CD4-positive, CD25-positive, alpha-beta regulatory T cell (primary cell): ENCODE results near the gene JAK1. TPM values are rescaled to one million over a fixed set of nuclear protein-coding genes. Genes with fewer than 3 reads are reported as not detected.

Experiments
- ATAC-seq, 2 donors: fragments of 150-1000 bp; cut with Tn5 transposase; one replicate each; pipeline ENCODE4 v1.10.0; 2021; ENCODE audit warnings: low read depth in 2 of 2, moderate number of reproducible peaks in 2 of 2, moderate library complexity in 1 of 2
- DNase-seq, 3 donors: peaks; one replicate each; pipeline versions ENCODE4 v3.0.0 to v3.0.0-alpha.2; 2012 to 2022; ENCODE audit warnings: mixed read lengths in 1 of 3
- H3K27ac ChIP-seq: one replicate; pipeline ENCODE4 v1.7.0; 2013; ENCODE audit warnings: mild to moderate bottlenecking, low read length; ENCODE audit not compliant: insufficient read depth, poor library complexity, severe bottlenecking
- H3K27me3 ChIP-seq: one replicate; pipeline ENCODE4 v1.7.0; 2013; ENCODE audit warnings: low read length; ENCODE audit not compliant: control insufficient read depth, insufficient read depth
- H3K36me3 ChIP-seq: one replicate; pipeline ENCODE4 v1.7.0; 2013; ENCODE audit warnings: mild to moderate bottlenecking, low read length, moderate library complexity; ENCODE audit not compliant: control insufficient read depth, insufficient read depth
- H3K4me1 ChIP-seq: 2 replicates; pipeline ENCODE4 v1.7.0; 2013; ENCODE audit warnings: mild to moderate bottlenecking, low read length; ENCODE audit not compliant: insufficient read depth, control insufficient read depth, poor library complexity, severe bottlenecking
- H3K4me3 ChIP-seq: one replicate; pipeline ENCODE4 v1.7.0; 2013; ENCODE audit warnings: low read depth, mild to moderate bottlenecking, low read length, moderate library complexity
- H3K9me3 ChIP-seq, 2 experiments: 1 replicate in 1 of 2; 2 replicates in 1 of 2; pipeline ENCODE4 v1.7.0; 2013; ENCODE audit warnings: low read length in 2 of 2, mild to moderate bottlenecking in 1 of 2, moderate library complexity in 1 of 2; ENCODE audit not compliant: control insufficient read depth in 2 of 2
- H3K27ac Mint-ChIP-seq, 3 donors: one replicate each; pipeline ENCODE4 v1.8.0; 2020 to 2022; ENCODE audit warnings: mild to moderate bottlenecking in 3 of 3, mixed read lengths in 3 of 3, moderate library complexity in 2 of 3
- H3K27me3 Mint-ChIP-seq: one replicate; pipeline ENCODE4 v1.8.0; 2022; ENCODE audit warnings: mild to moderate bottlenecking, mixed read lengths
- H3K36me3 Mint-ChIP-seq: one replicate; pipeline ENCODE4 v1.8.0; 2020; ENCODE audit warnings: mixed read lengths
- H3K4me1 Mint-ChIP-seq, 4 donors: one replicate each; pipeline ENCODE4 v1.8.0; 2020 to 2022; ENCODE audit warnings: mixed read lengths in 4 of 4, mild to moderate bottlenecking in 1 of 4
- H3K4me3 Mint-ChIP-seq, 4 donors: one replicate each; pipeline ENCODE4 v1.8.0; 2020 to 2022; ENCODE audit warnings: mild to moderate bottlenecking in 4 of 4, mixed read lengths in 4 of 4, moderate library complexity in 3 of 4
- H3K9me3 Mint-ChIP-seq, 7 donors: one replicate each; pipeline ENCODE4 v1.8.0; 2020 to 2022; ENCODE audit warnings: mixed read lengths in 7 of 7, mild to moderate bottlenecking in 3 of 7, moderate library complexity in 2 of 7
- polyA plus RNA-seq, 4 donors: library from polyadenylated mRNA; unstranded; fragments of 300-500 nt; fragmentation: Illumina TruSeq; gene quantifications; one replicate each; pipeline ENCODE4 v1.2.3, GENCODE V29; 2021
- total RNA-seq: library from RNA; stranded (reverse); gene quantifications from one replicate; pipeline ENCODE4 v1.2.3, GENCODE V29; 2022

The JAK1 gene
- total and polyA plus RNA-seq, 5 donors from 2014 or later = 215 to 333 (median 229) TPM

DNA sequence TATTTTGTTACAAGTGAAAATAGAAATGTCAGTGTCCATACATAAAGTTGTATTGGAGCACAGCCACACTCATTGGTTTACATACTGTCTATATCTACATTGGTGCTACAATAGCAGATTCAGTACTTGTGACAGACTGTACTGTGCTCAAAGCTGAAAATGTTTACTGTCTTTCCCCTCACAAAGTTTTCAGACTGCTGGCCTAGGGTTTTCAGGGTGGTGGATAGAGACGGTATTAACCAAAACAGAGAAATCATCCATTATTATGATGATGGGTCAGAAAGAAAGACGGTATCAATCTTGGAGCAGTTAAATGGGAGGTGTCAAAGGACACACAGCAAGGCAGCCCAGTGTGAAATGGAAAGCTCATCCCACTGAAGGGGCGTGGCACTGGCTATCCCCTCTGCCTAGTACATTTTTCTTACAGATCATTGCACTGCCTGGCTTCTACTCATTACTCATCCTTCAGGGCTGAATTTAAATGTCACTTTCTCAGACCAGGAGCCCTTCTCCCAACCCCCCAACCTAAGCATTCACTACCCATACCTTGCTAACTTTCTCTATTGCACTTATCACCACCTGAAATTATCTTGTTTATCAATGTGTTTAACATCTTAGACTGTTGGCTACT is 10.2 kb downstream of the JAK1 start:
- peaks cover 92% of the 10 kb centered on the region for H3K4me1 ChIP-seq
- H3K27me3 Mint-ChIP-seq = no peaks in the 10 kb centered on the region
- no peaks in the 10 kb centered on the region for H3K36me3 Mint-ChIP-seq
- DNase-seq (no peak), ATAC-seq (no peak)
- H3K27me3 ChIP-seq = no peaks in the 10 kb centered on the region
- peaks cover 30 to 56% (median 39%) of the 10 kb centered on the region in 4 donors for H3K4me1 Mint-ChIP-seq
- peaks cover 11% of the 10 kb centered on the region for H3K36me3 ChIP-seq
- no peaks in the 10 kb centered on the region for H3K9me3 Mint-ChIP-seq
- peak overlapping the region; percentile 70 for H3K4me3 ChIP-seq
- no peak overlapping the region for H3K4me3 Mint-ChIP-seq
- H3K27ac ChIP-seq = peak overlapping the region; percentile 49
- H3K27ac Mint-ChIP-seq = no peak overlapping the region
- no peaks in the 10 kb centered on the region for H3K9me3 ChIP-seq

DNA sequence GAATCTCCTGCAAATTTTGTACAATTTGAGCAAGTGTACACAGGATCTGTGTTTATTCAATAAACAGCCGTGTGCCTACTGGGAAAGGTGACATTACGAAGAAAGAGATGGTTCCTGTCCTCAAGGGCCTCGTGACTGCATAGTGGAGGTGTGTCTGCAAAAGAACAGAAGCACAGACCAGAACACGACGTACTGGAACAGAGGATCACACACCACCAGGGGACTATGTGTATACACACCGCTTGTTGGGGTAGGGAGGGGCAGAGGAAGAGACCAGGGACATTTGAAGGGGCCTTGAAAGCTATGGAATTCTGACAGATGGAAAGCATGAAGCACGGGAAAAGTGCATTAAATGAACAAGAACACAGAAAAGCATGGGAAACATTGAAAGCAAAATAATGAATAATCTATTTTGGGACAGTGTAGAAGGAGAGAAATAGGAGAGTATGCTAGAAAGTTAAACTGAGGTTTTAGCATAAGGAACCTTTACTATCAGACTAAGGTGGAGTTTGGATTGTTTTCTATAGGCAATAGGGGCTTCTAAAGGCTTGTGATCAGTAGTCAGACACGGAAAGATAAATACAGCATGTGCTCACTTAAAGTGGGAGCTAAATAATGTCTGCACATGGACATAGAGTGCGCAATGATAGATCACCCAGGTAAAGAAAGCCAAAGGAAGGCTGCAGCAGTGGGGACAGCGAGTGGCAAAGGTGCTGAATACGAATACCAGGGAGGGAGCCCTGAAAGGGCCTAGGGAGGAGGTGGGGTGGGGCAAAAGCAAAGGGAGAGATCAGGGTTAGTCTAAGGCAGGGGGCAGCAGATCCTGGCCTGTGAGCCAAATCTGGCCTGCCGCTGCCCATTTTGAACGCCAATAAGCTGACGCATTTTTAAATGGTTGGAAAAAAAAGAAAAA is 11.0 kb downstream of the JAK1 start:
- peaks cover 92% of the 10 kb centered on the region for H3K4me1 ChIP-seq
- Mint-ChIP-seq H3K27me3 (no peaks in the 10 kb centered on the region), H3K36me3 (no peaks in the 10 kb centered on the region), H3K9me3 (no peaks in the 10 kb centered on the region), H3K4me3 (no peak overlapping the region), H3K4me1 (peaks cover 34 to 56% (median 40%) of the 10 kb centered on the region in 4 donors), H3K27ac (no peak overlapping the region)
- peak overlapping the region; percentile 70 for H3K4me3 ChIP-seq
- no peaks in the 10 kb centered on the region for H3K9me3 ChIP-seq
- ATAC-seq (no peak), DNase-seq (no peak)
- peaks cover 7% of the 10 kb centered on the region for H3K36me3 ChIP-seq
- H3K27ac ChIP-seq = peak overlapping the region; percentile 49
- no peaks in the 10 kb centered on the region for H3K27me3 ChIP-seq

DNA sequence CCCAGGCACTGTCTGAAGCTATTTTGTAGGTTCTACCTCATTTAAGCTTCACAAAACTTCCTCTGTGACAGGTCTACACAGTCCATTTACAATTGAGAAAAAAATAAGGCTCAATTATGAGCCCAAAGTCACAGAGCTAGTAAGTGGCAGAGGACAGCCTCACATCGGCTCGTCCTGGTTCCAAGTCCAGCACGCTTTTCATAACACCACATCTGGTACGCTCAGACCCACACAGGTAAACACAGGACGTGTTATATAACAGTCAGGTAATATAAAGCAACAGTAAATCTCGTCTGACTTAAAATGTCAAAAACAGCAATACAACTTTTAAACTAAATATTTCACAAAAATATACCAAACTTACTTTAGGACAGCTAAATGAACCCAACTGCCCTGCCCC is 13.1 kb downstream of the JAK1 start:
- H3K4me1 Mint-ChIP-seq = peaks cover 36 to 57% (median 50%) of the 10 kb centered on the region in 4 donors
- Histone ChIP-seq H3K27ac (peak overlapping the region; percentile 16), H3K36me3 (peaks cover 7% of the 10 kb centered on the region), H3K27me3 (no peaks in the 10 kb centered on the region), H3K4me3 (peak overlapping the region; percentile 55), H3K4me1 (peaks cover 93% of the 10 kb centered on the region), H3K9me3 (no peaks in the 10 kb centered on the region)
- DNase-seq (no peak), ATAC-seq (no peak)
- peak overlapping the region in 1 of 3 donors; percentile 74 for H3K27ac Mint-ChIP-seq
- H3K36me3 Mint-ChIP-seq = no peaks in the 10 kb centered on the region
- H3K27me3 Mint-ChIP-seq = no peaks in the 10 kb centered on the region
- H3K9me3 Mint-ChIP-seq = no peaks in the 10 kb centered on the region
- peak overlapping the region in 3 of 4 donors; percentile 15 to 56 (median 40) for H3K4me3 Mint-ChIP-seq

DNA sequence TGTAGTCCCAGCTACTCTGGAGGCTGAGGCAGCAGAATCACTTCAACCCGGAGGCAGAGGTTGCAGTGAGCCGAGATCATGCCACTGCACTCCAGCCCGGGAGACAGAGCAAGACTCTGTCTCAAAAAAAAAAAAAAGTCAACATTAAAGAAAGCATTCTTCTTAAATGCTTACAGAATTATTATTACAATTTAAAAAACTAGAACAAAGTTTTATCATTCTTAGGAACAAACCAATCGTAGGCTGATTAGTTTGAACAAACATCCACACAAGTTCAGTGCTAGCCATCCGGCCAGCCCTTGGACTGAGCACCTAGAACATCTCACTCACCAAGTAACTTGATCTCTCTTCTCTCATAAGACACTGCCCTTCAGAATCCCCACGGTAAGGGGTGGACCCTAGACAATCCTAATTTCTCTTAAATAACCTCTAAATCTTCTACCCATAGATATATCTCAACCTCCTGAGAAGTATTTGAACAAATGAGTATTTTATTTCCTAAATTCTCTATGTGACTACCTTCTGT is 16.0 kb downstream of the JAK1 start:
- H3K27ac ChIP-seq = peak overlapping the region; percentile 48
- peaks cover 5% of the 10 kb centered on the region for H3K36me3 ChIP-seq
- H3K36me3 Mint-ChIP-seq = peaks cover under 1% of the 10 kb centered on the region
- ATAC-seq (no peak), DNase-seq (no peak)
- no peaks in the 10 kb centered on the region for H3K27me3 Mint-ChIP-seq
- no peaks in the 10 kb centered on the region for H3K27me3 ChIP-seq
- H3K4me3 ChIP-seq = peak overlapping the region; percentile 56
- H3K4me1 Mint-ChIP-seq = peaks cover 56 to 85% (median 70%) of the 10 kb centered on the region in 4 donors
- H3K9me3 ChIP-seq = no peaks in the 10 kb centered on the region
- H3K4me1 ChIP-seq = peaks cover 89% of the 10 kb centered on the region
- H3K27ac Mint-ChIP-seq = peak overlapping the region; percentile 36 to 68 (median 66)
- H3K9me3 Mint-ChIP-seq = no peaks in the 10 kb centered on the region
- peak overlapping the region; percentile 44 to 58 (median 54) for H3K4me3 Mint-ChIP-seq

DNA sequence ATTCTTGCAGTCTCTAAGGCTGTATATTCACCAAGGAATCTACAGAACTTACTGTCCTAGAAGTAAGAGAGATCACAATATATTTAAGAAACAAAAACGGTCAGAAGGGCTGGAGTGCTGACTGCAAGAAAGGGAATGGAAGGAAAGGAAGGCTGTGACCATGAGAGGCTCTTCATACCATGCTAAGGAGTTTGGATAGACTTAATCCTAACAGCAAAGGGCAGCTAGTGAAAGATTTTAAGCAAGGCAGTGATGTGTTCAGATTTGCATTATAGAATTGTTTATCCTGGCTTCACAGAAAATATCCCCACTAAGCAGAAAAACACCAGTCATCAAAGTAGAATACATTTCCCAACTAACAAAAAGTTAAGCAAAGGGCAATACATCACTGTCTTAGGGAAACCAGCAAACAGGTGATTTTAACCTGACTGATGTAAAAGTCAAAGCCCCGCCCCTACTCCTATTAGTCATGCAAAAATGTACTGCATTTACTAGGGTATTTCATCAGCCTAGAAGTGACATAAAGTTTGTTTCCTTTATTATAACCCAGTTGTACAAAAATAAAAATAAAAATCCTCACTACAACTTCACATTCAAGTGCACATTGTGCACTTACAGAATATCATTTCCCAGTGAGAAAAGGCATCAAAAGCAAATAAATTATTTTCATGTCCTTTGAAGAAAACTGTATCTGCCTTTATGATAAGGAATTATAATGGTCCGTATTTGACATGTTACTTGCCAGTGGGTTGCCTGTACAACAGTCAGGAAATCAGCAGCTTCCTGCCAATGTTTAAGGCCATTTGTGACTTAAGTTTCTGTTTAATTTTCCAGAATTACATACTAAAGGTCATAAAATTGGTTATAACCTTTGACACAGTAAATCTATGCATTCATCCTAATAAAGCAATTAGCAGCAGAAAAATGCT is 17.2 kb downstream of the JAK1 start:
- ATAC-seq (peak; percentile 82 to 84), DNase-seq (peak in 2 of 3 donors; percentile 25 to 46)
- peaks cover 82% of the 10 kb centered on the region for H3K4me1 ChIP-seq
- peak overlapping the region; percentile 76 for H3K4me3 ChIP-seq
- H3K9me3 ChIP-seq = no peaks in the 10 kb centered on the region
- H3K27ac ChIP-seq = peak overlapping the region; percentile 57
- Mint-ChIP-seq H3K36me3 (peaks cover 8% of the 10 kb centered on the region), H3K27ac (peak overlapping the region; percentile 18 to 92 (median 83)), H3K4me1 (peaks cover 62 to 94% (median 70%) of the 10 kb centered on the region in 4 donors), H3K4me3 (peak overlapping the region; percentile 55 to 64 (median 60)), H3K9me3 (no peaks in the 10 kb centered on the region), H3K27me3 (no peaks in the 10 kb centered on the region)
- H3K27me3 ChIP-seq = no peaks in the 10 kb centered on the region
- H3K36me3 ChIP-seq = peaks cover 5% of the 10 kb centered on the region

DNA sequence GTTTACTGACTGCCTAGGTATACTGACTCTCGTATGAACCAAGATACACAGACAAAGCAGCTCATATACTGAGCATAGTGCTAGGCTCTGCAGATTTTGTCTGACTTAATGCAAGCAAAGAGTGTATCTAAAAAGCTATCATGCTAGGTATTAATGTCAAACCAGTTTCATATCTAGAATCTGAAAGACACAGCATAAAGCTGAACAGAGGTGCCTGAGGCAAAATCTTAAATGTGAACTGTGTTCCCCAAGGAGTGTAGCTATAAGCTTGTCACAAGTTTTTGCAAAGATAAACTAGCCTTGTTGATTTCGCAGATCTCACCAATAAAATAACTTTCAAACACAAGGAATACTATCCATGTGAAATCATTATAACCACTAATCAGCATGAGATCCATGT is 18.1 kb downstream of the JAK1 start:
- Mint-ChIP-seq H3K4me1 (peaks cover 63 to 93% (median 70%) of the 10 kb centered on the region in 4 donors), H3K27me3 (no peaks in the 10 kb centered on the region), H3K27ac (peak overlapping the region in 2 of 3 donors; percentile 18 to 46), H3K4me3 (peak overlapping the region; percentile 16 to 64 (median 56)), H3K36me3 (peaks cover 8% of the 10 kb centered on the region), H3K9me3 (no peaks in the 10 kb centered on the region)
- peaks cover 77% of the 10 kb centered on the region for H3K4me1 ChIP-seq
- peak overlapping the region; percentile 57 for H3K27ac ChIP-seq
- H3K4me3 ChIP-seq = peak overlapping the region; percentile 76
- DNase-seq (no peak), ATAC-seq (no peak)
- H3K9me3 ChIP-seq = no peaks in the 10 kb centered on the region
- peaks cover 8% of the 10 kb centered on the region for H3K36me3 ChIP-seq
- no peaks in the 10 kb centered on the region for H3K27me3 ChIP-seq

DNA sequence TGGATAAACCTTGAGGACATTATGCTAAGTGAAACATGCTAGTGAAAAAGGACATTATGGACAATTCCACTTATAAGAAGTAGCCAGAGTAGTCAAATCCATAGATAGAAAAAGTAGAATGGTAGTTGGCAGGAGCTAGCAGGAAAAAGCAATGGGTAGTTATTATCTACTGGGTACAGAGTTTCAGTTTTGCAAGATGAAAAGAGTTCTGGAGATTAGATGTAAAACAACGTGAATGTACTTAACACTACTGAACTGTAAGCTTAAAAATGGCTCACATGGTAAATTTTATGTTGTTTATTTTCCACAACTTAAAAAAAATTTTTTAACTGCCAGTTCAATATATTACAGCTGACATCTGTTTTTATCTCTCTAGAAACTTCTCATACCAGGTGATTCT is 19.4 kb downstream of the JAK1 start:
- Mint-ChIP-seq H3K4me1 (peaks cover 65 to 89% (median 70%) of the 10 kb centered on the region in 4 donors), H3K9me3 (no peaks in the 10 kb centered on the region), H3K36me3 (peaks cover 8% of the 10 kb centered on the region), H3K27ac (peak overlapping the region in 2 of 3 donors; percentile 18 to 45), H3K27me3 (no peaks in the 10 kb centered on the region), H3K4me3 (peak overlapping the region; percentile 26 to 75 (median 58))
- H3K27ac ChIP-seq = peak overlapping the region; percentile 18
- DNase-seq = no peak
- peaks cover 77% of the 10 kb centered on the region for H3K4me1 ChIP-seq
- H3K36me3 ChIP-seq = peaks cover 9% of the 10 kb centered on the region
- H3K4me3 ChIP-seq = peak overlapping the region; percentile 57
- no peaks in the 10 kb centered on the region for H3K9me3 ChIP-seq
- ATAC-seq = no peak
- H3K27me3 ChIP-seq = no peaks in the 10 kb centered on the region
